Mesodermal cell (in vitro differentiated cells): ENCODE data around the gene CDS1.

ENCODE experiments used
- H3K27ac ChIP-seq: 2 replicates; pipeline ENCODE4 v1.7.0; 2013; ENCODE audit warnings: mild to moderate bottlenecking, low read depth, low read length, moderate library complexity; ENCODE audit not compliant: severe bottlenecking
- H3K36me3 ChIP-seq: 2 replicates; pipeline ENCODE4 v1.7.1; 2013; ENCODE audit warnings: mild to moderate bottlenecking, low read length, moderate library complexity; ENCODE audit not compliant: control insufficient read depth, insufficient read depth
- H3K4me1 ChIP-seq: one replicate; pipeline ENCODE4 v1.7.1; 2013; ENCODE audit warnings: mild to moderate bottlenecking, low read length; ENCODE audit not compliant: insufficient read depth, control insufficient read depth, poor library complexity, severe bottlenecking
- H3K4me3 ChIP-seq: 2 replicates; pipeline ENCODE4 v1.7.0; 2013; ENCODE audit warnings: low read length, control low read depth, mild to moderate bottlenecking; ENCODE audit not compliant: insufficient read depth, poor library complexity, severe bottlenecking; ENCODE audit errors: extremely low read depth
- H3K9me3 ChIP-seq: 2 replicates; pipeline ENCODE4 v1.7.1; 2013; ENCODE audit warnings: mild to moderate bottlenecking, low read length, moderate library complexity; ENCODE audit not compliant: control insufficient read depth
- WGBS, 2 experiments: methylation state at CpG; one replicate each; pipeline ENCODE4 v1.1.5; 2013; ENCODE audit warnings: missing lambda C conversion rate in 2 of 2; ENCODE audit not compliant: insufficient coverage in 2 of 2; 5-methylcytosine and 5-hydroxymethylcytosine counted together

CDS1 gene

DNA sequence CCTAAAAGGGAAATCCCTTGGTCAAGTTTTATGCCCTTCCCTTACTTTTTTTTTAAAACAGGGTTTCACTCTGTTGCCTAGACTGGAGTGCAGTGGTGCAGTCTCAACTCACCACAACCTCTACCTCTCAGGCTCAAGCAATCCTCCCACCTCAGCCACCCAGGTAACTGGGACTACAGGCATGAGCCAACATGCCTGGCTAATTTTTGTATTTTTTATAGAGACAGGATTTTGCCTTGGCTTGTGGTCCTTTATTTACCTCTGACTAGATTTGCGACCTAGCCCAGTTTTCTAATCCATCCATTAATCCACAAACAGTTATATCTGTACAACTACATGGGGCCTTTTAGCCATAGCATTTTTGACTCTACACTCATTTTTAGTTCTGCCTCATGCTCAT, 23.7 kb downstream of the CDS1 start:
- Histone ChIP-seq H3K36me3 (no peaks in the 10 kb centered on the region), H3K9me3 (no peaks in the 10 kb centered on the region), H3K27ac (no peak overlapping the region), H3K4me3 (no peak overlapping the region), H3K4me1 (no peaks in the 10 kb centered on the region)
- 100% methylated on average over 1 of the region's 1 CpG; no CpG with 5 or more reads in 1 of the 2 experiments for WGBS, 2 experiments

DNA sequence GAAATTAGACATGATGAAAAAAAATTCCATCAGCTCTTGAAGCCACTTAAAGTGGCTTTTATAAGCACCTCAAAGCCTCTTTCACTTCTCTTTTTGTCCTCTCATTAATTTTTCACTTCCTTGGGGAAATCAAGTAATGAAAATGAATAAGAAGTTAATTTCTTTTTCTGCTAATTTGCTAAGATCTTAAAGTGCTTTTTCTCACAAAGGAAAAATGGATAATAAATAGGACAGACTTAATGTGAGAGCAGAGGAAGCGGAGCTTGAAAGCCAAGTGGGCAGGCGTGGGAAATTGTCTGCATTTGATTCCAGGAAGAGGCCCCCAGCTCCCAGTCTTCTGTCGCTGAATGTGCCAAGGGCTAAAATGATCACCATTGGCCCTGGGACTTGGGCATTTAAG, 28.6 kb downstream of the CDS1 start:
- no peaks in the 10 kb centered on the region for H3K36me3 ChIP-seq
- H3K4me1 ChIP-seq: no peaks in the 10 kb centered on the region
- no peak overlapping the region for H3K4me3 ChIP-seq
- no peak overlapping the region for H3K27ac ChIP-seq
- no peaks in the 10 kb centered on the region for H3K9me3 ChIP-seq
- 91 to 94% methylated on average over 3 of the region's 3 CpGs for WGBS, 2 experiments

DNA sequence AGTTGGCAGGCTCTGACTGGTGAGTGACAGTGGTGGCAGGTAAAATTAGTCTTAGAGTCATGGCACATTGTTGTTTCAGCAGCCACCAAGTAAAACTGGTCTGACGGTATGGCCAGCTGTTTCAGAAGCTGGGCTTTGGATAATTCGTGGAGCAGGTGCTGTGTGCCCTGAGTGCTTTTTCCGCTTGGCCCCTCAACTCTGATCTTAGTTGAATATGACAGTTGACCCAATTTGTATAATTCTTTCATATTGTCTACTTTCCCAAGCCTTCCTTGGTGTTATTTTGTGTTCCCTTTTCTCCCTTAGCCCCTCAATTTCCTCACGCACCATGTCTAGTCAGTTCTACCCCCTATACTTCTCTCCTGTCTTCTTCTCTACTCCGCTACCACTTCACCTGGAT, 32.0 kb downstream of the CDS1 start:
- Histone ChIP-seq H3K9me3 (no peaks in the 10 kb centered on the region), H3K36me3 (no peaks in the 10 kb centered on the region), H3K27ac (no peak overlapping the region), H3K4me3 (no peak overlapping the region), H3K4me1 (no peaks in the 10 kb centered on the region)
- WGBS, 2 experiments: 86 to 95% methylated on average over 3 to 5 of the region's 5 CpGs

DNA sequence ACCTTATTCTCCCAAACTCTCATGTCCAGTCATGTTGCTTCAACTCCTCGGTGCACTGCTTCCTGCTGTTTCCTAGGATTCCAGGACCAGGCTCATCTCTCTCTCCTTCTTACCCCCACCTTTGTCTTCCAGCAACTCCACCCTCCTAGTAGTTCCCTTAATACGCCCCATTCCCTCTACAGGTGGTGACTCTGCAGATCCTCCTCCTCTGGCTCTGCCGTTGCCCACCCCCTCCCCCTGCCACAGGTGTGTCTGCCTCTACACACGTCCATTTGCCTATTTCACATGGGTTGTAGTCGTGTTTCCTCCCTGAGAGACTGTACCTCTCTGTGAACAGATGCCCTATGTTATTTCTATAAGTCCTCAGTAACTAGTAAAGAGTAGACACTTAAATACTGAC, 32.4 kb downstream of the CDS1 start:
- Histone ChIP-seq H3K36me3 (no peaks in the 10 kb centered on the region), H3K4me3 (no peak overlapping the region), H3K4me1 (no peaks in the 10 kb centered on the region), H3K27ac (no peak overlapping the region), H3K9me3 (no peaks in the 10 kb centered on the region)
- 83 to 89% methylated on average over 2 to 3 of the region's 5 CpGs for WGBS, 2 experiments

DNA sequence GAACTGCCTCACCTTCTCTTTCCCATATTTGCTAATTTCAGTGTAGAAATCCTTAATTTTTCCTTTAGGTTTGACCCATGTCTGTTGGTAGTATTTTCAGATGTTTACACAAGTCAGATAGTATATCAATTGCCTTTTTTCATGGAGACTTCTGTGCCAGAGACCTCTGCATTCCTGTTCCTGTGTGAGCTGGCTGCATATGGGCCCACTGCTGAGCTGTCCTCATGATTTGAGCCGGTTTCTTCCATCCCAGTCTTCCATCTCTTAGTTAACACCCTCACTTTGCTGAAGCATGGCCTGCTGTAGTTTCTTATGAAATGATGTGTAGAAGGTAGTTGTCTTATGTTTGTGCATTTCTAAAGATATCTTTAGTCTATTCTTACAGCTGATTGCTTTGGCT, 40.0 kb downstream of the CDS1 start:
- Histone ChIP-seq H3K4me1 (no peaks in the 10 kb centered on the region), H3K9me3 (no peaks in the 10 kb centered on the region), H3K4me3 (no peak overlapping the region), H3K27ac (no peak overlapping the region), H3K36me3 (no peaks in the 10 kb centered on the region)
- WGBS, 2 experiments: no CpG with 5 or more reads among the region's 1 CpG

DNA sequence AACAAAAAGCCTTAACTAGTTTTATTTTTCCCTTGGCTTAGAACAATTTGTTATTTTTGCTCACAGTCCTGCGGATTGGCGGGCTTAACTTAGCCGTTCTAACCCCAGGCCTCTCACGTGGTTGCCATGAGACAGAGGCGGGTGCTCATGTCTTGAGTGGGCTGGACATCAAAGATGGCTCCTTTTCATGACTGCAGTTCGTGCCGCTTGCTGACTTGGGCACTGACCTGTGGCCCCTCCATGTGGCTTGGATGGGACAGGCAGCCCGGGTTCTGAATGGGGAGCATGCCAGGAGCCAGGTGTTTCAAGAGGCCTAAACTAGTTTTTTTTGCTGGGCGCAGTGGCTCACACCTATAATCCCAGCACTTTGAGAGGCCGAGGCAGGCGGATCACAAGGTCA, 40.7 kb downstream of the CDS1 start:
- H3K27ac ChIP-seq: no peak overlapping the region
- H3K4me1 ChIP-seq: no peaks in the 10 kb centered on the region
- no peaks in the 10 kb centered on the region for H3K9me3 ChIP-seq
- no peak overlapping the region for H3K4me3 ChIP-seq
- H3K36me3 ChIP-seq: no peaks in the 10 kb centered on the region
- 93 to 100% methylated on average over 7 to 8 of the region's 11 CpGs for WGBS, 2 experiments

DNA sequence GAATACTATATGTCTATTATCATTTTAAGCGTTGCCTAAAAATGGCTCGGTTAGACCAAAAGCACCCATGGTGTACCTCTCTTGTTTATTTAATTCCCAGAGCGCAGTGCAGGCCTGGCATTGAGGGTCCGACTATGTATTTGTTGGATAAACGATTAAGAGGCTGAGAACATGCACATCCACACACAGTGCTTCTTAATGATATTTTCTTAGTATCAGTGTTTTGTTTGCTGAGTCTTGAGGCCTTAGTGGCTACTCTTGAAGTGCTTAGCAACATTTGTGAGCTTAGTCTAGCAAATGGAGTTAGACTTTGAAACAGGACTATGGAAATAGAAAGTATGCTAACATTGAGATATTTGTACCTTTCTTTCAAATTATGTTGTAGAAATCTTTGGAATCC, 43.7 kb downstream of the CDS1 start:
- Histone ChIP-seq H3K9me3 (no peaks in the 10 kb centered on the region), H3K4me1 (no peaks in the 10 kb centered on the region), H3K27ac (no peak overlapping the region), H3K36me3 (no peaks in the 10 kb centered on the region), H3K4me3 (no peak overlapping the region)
- WGBS, 2 experiments: 100% methylated on average over 1 of the region's 5 CpGs; no CpG with 5 or more reads in 1 of the 2 experiments

DNA sequence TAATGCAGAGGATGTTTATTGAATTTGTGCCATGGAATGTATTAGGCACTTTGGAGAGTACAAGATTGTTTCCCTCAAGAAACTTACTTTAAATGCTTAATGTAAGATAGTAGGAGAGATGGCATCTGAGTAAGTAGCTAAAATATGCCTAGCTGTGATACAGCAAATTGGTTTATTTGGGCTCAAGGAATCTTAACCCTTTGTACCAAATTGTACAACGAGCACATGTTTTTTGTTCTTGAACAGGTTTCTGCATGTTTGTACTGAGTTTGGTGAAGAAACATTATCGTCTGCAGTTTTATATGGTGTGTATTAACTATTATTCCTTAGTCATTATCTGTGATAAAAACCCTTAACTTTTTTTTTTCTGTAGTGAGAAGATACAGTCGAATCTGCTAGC, 48.6 kb downstream of the CDS1 start:
- H3K4me1 ChIP-seq: no peaks in the 10 kb centered on the region
- WGBS, 2 experiments: 71 to 100% methylated on average over 1 of the region's 3 CpGs
- H3K9me3 ChIP-seq: no peaks in the 10 kb centered on the region
- H3K36me3 ChIP-seq: no peaks in the 10 kb centered on the region
- H3K27ac ChIP-seq: no peak overlapping the region
- no peak overlapping the region for H3K4me3 ChIP-seq

DNA sequence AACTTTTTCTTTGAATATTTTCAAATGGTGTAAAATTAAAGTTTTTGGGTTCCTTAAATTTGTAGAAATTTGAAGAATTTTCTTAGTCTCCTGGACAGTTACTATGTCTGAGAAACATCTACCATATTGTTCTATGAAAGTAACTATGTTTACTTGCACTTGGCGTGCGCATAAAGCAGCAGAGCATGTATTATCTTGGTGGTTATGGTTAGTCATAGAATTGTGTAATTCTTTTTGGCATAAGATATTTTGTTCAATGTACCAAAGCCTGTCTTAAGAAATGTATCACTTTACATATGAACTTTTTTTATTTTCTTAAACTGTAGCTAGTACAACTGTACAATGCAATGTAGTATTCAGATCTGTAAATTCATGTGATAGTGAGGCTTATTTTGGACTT, 49.2 kb downstream of the CDS1 start:
- no peaks in the 10 kb centered on the region for H3K9me3 ChIP-seq
- WGBS, 2 experiments: no CpG with 5 or more reads among the region's 2 CpGs
- H3K27ac ChIP-seq: no peak overlapping the region
- no peaks in the 10 kb centered on the region for H3K4me1 ChIP-seq
- no peaks in the 10 kb centered on the region for H3K36me3 ChIP-seq
- no peak overlapping the region for H3K4me3 ChIP-seq

DNA sequence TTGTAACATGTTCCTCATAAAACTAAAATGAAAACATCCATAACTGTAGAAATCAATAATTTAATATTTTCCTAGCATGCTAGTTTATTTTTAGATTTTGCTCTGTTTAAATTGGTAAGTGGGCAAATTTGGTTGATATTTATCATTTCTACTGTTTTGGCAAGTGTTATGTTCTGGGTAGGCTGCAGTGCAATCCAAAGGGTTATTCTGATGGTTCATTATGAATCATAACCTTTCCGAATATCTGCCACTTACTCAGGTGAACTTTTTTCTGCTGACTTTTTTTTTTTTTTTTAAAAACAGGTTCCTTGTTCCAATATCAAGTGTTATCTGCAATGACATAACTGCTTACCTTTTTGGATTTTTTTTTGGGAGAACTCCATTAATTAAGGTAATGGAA, 52.0 kb downstream of the CDS1 start:
- no peaks in the 10 kb centered on the region for H3K4me1 ChIP-seq
- WGBS, 2 experiments: 67% methylated on average over 1 of the region's 1 CpG; no CpG with 5 or more reads in 1 of the 2 experiments
- no peaks in the 10 kb centered on the region for H3K36me3 ChIP-seq
- no peak overlapping the region for H3K4me3 ChIP-seq
- H3K27ac ChIP-seq: no peak overlapping the region
- no peaks in the 10 kb centered on the region for H3K9me3 ChIP-seq

DNA sequence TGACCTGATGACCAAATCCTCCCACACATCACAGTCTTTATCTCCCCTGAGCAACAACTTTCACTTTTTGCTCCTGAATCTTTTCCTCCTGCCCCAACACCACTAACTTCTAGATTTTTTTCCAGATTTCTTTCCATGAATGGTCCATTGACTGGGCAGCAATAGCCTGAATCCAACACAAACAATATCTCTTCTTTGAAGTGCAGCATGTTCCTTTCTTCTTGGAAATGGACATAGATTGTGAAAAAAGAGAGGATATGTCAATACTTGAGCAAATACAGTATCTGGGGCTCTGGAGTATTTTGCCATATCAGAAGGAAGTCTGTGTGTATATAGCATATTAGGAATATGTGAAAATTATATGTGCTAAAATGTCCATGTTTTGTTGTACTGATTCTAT, 55.2 kb downstream of the CDS1 start:
- H3K4me1 ChIP-seq: no peaks in the 10 kb centered on the region
- H3K4me3 ChIP-seq: no peak overlapping the region
- no peaks in the 10 kb centered on the region for H3K9me3 ChIP-seq
- H3K27ac ChIP-seq: no peak overlapping the region
- H3K36me3 ChIP-seq: no peaks in the 10 kb centered on the region

DNA sequence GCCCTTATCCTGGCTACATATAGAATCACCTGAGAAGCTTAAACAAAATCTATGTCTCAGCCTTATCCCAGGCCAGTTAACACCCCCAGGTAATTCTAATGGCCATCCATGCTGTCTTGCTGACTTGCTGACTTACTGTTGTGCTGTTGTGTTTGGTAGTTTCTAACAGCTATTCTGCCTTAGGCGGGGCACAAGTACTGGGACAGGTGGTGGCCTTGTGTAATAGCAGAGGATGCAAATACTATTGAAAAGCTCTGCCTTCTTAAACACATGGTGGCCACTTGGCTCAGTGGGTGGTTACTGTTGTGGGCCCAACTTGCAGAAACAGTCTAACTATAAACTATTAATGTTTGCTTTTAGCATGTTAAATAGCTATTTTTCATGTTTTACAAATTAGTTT, 56.2 kb downstream of the CDS1 start:
- Histone ChIP-seq H3K9me3 (no peaks in the 10 kb centered on the region), H3K36me3 (no peaks in the 10 kb centered on the region), H3K4me1 (no peaks in the 10 kb centered on the region), H3K27ac (no peak overlapping the region), H3K4me3 (no peak overlapping the region)
- whole genome bisulfite sequencing, 2 experiments: no CpG with 5 or more reads among the region's 1 CpG
